T-helper 2 cell treated with Interferon-gamma antibody and Interleukin-4, amounts not matched to agents 5 μg/mL and 100 μg/mL, for 36 hours (primary cell): ENCODE data around the gene C1orf94.

Experiments used
- DNase-seq: peaks from one replicate; pipeline ENCODE4 v3.0.0; 2021; ENCODE audit warnings: low spot score
- H3K27ac Mint-ChIP-seq: one replicate; pipeline ENCODE4 v1.8.0; 2021; ENCODE audit warnings: mild to moderate bottlenecking, mixed read lengths
- H3K27me3 Mint-ChIP-seq: one replicate; pipeline ENCODE4 v1.8.0; 2021; ENCODE audit warnings: low read depth, mixed read lengths
- H3K36me3 Mint-ChIP-seq: one replicate; pipeline ENCODE4 v1.8.0; 2021; ENCODE audit warnings: low read depth, mixed read lengths
- H3K4me1 Mint-ChIP-seq: one replicate; pipeline ENCODE4 v1.8.0; 2021; ENCODE audit warnings: low read depth, mixed read lengths
- H3K4me3 Mint-ChIP-seq: one replicate; pipeline ENCODE4 v1.8.0; 2022; ENCODE audit warnings: mild to moderate bottlenecking, moderate library complexity, mixed read lengths
- H3K9me3 Mint-ChIP-seq: one replicate; pipeline ENCODE4 v1.8.0; 2021; ENCODE audit warnings: mixed read lengths

C1orf94 gene

DNA sequence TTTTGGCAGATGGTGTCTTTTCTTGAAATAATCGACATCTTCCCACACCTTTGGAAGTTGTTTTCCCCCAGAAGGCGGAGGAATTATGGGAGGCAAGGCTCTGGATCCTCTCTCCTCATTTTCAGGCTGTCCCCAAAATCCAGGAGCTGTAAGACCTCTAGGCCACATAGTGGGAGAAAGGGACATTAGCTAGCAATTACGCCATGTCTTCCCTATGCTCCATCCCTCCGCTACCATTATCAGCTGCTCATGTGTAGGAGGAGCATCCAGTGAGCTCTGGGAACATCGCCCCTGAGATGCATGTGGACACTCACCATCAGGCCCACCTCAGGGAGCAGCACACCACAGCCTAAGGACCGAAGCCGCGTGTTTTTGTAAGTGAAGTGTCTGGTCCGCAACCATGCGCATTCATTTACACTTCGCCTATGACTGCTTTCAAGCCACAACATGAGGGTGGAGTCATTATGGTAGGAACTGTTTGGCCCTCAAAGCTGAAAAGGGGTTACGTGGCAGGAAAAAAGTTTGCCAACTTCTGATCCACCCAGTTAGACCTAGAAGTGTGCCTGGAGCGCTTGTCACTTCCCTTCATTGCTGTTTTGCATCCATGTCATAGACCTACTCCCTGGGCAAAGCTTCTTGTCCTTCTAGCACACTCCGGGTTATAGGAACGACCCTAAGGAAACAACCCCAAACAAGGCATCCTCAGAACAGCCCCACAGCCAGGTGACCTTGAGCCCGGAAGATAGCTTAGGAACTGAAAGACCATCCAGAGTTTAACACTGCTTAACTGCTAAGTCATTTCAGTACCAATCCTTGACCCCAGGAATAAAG, 85.5 kb downstream of the C1orf94 start:
- Mint-ChIP-seq H3K4me1 (no peaks in the 10 kb centered on the region), H3K36me3 (no peaks in the 10 kb centered on the region), H3K9me3 (no peaks in the 10 kb centered on the region), H3K4me3 (no peak overlapping the region), H3K27ac (no peak overlapping the region), H3K27me3 (no peaks in the 10 kb centered on the region)
- DNase-seq = no peak

DNA sequence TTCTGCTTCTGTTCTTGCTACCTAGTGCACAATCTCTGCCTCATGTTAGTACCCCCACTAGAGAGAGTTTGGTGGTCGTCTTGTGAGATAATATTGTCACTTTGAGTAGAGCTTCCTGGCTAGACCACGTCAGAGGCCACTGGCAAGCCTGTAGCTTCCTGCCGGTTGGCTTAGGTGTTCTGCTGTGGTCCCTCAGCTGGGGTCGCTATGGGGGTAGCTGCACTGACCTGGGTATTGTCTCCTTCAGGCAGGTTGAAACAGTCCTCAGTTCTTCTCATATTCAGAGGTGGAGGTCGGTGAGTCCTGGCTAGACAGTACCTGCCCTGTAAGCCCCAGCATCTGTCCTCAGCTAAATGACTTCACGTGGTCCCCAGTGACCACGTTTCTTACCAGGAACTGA, 86.2 kb downstream of the C1orf94 start:
- no peak for DNase-seq
- Mint-ChIP-seq H3K4me3 (no peak overlapping the region), H3K27me3 (no peaks in the 10 kb centered on the region), H3K27ac (no peak overlapping the region), H3K4me1 (no peaks in the 10 kb centered on the region), H3K9me3 (no peaks in the 10 kb centered on the region), H3K36me3 (no peaks in the 10 kb centered on the region)

DNA sequence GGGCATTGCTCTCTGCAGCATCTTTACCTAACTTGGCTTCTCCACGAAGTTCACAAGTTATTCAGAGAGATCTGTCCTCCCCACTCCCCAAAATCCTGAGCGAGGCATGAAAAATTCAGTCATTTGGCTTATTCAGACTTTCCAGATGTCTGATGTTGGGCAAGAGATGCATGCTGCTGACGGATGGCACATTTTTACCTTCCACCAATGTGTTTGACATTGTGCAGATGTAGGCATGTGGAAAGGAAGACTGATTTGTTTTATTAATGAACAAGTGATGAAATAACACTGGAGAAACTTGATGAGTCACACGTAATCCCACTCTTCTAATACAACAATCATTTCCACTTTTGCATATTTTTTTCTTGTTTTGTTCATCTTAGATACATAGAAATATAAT, 86.7 kb downstream of the C1orf94 start:
- Mint-ChIP-seq H3K27me3 (no peaks in the 10 kb centered on the region), H3K4me1 (no peaks in the 10 kb centered on the region), H3K4me3 (no peak overlapping the region), H3K9me3 (no peaks in the 10 kb centered on the region), H3K36me3 (no peaks in the 10 kb centered on the region), H3K27ac (no peak overlapping the region)
- no peak for DNase-seq

DNA sequence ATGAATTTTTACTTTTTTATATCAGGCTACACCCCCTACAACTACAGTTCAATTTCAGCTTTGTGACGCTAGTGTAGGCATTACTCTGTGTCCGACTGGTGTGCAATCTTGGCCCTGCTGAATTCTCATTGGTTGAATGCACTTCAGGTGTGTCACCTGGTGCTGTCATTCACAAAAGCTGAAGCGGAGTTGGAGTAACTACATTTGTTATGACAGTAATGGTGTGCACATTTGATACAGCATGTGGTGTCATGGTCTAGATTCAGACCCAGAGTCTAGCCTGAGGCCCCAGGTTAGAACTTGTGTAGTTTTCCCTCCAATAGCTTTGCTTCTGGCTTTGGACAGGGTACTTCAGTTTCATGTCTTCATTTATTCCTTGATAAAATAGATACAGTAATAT, 88.7 kb downstream of the C1orf94 start:
- Mint-ChIP-seq H3K4me1 (no peaks in the 10 kb centered on the region), H3K9me3 (no peaks in the 10 kb centered on the region), H3K4me3 (no peak overlapping the region), H3K27me3 (no peaks in the 10 kb centered on the region), H3K36me3 (no peaks in the 10 kb centered on the region), H3K27ac (no peak overlapping the region)
- no peak for DNase-seq

DNA sequence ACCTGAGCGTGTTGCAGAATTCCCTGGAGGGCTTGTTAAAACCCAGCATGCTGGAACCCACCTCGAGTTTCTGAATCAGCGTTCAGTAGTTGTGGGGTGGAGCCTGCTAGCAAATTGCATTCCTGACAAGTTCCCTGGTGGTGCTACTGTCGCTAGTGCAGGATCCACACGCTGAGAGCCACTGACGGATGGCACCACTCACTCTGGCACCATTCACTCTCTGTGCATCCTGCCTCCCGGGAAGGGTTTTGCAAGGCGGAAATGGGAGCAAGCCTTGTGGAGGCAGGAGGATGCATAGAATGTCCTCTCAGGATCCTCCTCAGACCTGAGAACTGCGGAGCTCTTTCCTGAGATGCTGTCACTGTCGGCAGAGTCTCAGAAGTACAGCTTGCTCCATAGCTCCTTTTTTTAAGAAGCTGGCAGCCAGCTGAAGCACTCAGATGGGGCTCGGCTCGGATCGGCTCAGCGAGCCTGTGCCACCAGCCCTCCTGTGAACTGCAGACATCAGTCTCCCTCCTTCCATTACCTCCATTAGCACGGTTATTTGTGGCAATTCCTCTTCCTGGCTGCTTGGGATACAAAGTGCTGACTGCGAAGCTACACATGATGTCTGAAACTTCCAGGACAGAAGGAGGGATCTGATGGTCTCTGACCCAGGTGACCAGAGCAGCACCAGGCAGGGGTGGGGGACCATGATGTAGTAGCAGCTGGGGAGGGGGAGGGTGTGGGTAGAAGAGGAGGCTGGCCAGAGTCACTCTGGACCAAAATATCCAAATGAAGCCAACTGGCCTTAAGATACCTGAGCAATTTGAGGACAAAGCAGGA, 89.6 kb downstream of the C1orf94 start:
- no peak overlapping the region for H3K27ac Mint-ChIP-seq
- H3K27me3 Mint-ChIP-seq = no peaks in the 10 kb centered on the region
- H3K4me1 Mint-ChIP-seq = no peaks in the 10 kb centered on the region
- no peaks in the 10 kb centered on the region for H3K36me3 Mint-ChIP-seq
- no peaks in the 10 kb centered on the region for H3K9me3 Mint-ChIP-seq
- DNase-seq = no peak
- no peak overlapping the region for H3K4me3 Mint-ChIP-seq

DNA sequence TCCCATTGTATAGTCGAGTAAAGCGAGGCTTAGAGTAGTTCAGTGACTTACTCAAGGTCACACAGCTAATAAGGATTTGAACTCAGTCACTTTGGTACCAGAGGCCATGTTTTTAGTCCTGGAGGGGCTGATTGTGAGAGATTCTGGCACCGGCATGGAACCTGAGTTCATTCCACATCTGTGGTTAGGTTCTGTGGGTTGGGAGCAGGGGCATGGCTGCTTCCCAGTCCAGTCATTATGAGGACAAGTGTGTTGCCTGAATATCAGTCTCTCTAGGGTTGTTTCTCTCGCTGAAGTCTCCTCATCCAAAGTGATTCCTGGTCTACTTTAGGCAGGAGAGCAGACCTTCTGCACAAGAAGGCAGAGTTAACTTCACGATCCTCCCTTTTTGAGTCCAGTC, 90.6 kb downstream of the C1orf94 start:
- Mint-ChIP-seq H3K4me1 (no peaks in the 10 kb centered on the region), H3K9me3 (no peaks in the 10 kb centered on the region), H3K27ac (no peak overlapping the region), H3K4me3 (no peak overlapping the region), H3K36me3 (no peaks in the 10 kb centered on the region), H3K27me3 (no peaks in the 10 kb centered on the region)
- DNase-seq = no peak

DNA sequence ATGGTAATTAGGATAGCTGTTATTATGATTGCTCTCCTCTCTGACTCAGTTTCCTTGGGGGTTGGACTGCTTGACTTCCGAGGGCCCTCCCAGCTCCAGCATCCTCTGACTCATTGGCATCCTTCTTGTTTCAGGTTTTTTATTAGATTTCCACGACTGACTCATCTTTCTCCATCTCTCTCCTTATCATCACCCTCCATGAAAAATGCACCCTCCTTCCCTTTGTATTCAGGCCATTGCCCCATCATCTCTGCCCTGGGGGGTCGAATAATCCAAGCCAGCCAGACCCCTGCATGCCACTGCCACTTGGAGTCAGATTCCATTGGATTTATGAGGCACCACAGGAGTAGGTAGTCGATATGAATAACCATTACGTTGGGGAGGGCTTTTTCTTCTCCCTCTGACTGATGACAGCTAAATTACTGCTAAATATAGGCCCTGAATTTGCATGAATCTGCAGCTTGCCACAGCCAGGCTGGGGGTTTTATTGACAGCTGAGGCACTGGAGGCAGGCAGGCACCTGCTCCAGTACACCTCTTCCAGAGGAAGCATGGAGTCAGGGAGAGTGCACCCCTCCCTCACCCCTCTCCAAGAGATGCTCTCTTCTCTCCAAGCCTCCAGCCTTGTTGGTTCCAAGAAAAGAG, 91.7 kb downstream of the C1orf94 start:
- H3K27ac Mint-ChIP-seq = no peak overlapping the region
- H3K36me3 Mint-ChIP-seq = no peaks in the 10 kb centered on the region
- DNase-seq = no peak
- H3K9me3 Mint-ChIP-seq = no peaks in the 10 kb centered on the region
- no peak overlapping the region for H3K4me3 Mint-ChIP-seq
- no peaks in the 10 kb centered on the region for H3K4me1 Mint-ChIP-seq
- no peaks in the 10 kb centered on the region for H3K27me3 Mint-ChIP-seq
